ENCODE measurements around the gene NDUFV2. TPM values are rescaled to one million over a fixed set of nuclear protein-coding genes. Genes with fewer than 3 reads are reported as not detected.

NDUFV2 gene
- total and polyA plus RNA-seq, 2 of the 13 experiments (the other 11 are each of a cell fraction or from before 2014, with no cell fraction given): 216 to 299 TPM

DNA sequence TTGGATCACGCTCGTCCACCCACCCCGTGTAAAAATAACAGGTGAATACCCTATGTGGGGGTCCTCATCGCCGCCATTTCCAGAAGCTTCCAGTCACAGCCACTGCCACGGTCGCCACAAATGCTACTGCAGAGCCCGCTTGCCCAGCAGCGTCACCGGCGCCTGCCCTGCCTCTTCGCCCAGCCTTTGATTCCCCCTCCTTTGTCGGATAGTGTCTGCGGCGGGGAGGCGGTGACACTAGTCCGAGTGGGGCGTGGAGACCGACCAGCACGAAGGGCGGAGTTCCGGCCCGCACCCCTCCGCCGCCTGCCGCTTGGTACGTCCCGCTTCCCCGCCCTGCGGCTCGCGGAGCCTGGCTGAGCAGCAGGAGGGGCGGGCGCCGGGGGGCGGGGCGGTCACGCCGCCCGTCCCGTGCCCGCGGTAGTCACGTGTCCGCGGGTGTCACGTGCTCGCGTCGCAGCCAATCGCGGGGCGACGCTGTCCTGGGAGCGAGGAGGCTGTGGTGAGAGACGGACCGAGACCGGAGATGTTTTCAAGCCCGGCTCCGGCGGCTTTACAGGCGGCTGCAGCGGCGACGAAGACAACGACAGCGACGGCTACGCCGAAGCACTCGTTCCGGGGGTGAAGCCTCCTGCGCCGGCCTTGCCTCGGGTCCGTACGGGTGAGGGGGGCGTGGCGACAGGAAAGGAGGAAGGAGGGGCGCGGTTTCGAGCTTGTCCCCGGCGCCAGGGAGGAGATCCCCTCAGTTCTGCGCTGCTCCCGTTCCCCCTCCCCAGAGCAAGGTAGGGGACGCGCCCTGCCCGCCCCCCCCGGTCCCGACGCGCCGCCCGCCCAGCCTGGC lies 34.0 kb downstream of the NDUFV2 start, which contains the start of gene ANKRD12 (continued):
- TF ChIP-seq ZNF781 (CRISPR knock-in tag; IDR thresholded peaks at IDR 0.05; ENCODE audit: borderline replicate concordance, not compliant biosample characterization) (no peak), GTF2F1 (IDR thresholded peaks at IDR 0.05; ENCODE audit: low read length) (no peak), SNAPC2 (CRISPR knock-in tag; IDR thresholded peaks at IDR 0.05) (no peak), RBM22 (optimal IDR thresholded peaks at IDR 0.05; ENCODE audit: low read length) (peak; percentile 4), RBFOX2 (IDR thresholded peaks at IDR 0.05; ENCODE audit: low read depth, low read length) (peak; percentile 92), HNRNPL (IDR thresholded peaks at IDR 0.05; ENCODE audit: low read depth, low read length) (no peak), ZNF615 (CRISPR knock-in tag; IDR thresholded peaks at IDR 0.05; ENCODE audit: borderline replicate concordance) (0 out of 2 replicates have a peak, but pooled peaks have one; percentile 15), ZBTB42 (CRISPR knock-in tag; IDR thresholded peaks at IDR 0.05) (no peak), ZNF430 (CRISPR knock-in tag; IDR thresholded peaks at IDR 0.05) (no peak; the same call in 1 of the 2 replicates), PCBP2 (optimal IDR thresholded peaks at IDR 0.05; ENCODE audit: low read depth, low read length, poor library complexity, severe bottlenecking) (no peak)
- TF ChIP-seq, protein P1, sequence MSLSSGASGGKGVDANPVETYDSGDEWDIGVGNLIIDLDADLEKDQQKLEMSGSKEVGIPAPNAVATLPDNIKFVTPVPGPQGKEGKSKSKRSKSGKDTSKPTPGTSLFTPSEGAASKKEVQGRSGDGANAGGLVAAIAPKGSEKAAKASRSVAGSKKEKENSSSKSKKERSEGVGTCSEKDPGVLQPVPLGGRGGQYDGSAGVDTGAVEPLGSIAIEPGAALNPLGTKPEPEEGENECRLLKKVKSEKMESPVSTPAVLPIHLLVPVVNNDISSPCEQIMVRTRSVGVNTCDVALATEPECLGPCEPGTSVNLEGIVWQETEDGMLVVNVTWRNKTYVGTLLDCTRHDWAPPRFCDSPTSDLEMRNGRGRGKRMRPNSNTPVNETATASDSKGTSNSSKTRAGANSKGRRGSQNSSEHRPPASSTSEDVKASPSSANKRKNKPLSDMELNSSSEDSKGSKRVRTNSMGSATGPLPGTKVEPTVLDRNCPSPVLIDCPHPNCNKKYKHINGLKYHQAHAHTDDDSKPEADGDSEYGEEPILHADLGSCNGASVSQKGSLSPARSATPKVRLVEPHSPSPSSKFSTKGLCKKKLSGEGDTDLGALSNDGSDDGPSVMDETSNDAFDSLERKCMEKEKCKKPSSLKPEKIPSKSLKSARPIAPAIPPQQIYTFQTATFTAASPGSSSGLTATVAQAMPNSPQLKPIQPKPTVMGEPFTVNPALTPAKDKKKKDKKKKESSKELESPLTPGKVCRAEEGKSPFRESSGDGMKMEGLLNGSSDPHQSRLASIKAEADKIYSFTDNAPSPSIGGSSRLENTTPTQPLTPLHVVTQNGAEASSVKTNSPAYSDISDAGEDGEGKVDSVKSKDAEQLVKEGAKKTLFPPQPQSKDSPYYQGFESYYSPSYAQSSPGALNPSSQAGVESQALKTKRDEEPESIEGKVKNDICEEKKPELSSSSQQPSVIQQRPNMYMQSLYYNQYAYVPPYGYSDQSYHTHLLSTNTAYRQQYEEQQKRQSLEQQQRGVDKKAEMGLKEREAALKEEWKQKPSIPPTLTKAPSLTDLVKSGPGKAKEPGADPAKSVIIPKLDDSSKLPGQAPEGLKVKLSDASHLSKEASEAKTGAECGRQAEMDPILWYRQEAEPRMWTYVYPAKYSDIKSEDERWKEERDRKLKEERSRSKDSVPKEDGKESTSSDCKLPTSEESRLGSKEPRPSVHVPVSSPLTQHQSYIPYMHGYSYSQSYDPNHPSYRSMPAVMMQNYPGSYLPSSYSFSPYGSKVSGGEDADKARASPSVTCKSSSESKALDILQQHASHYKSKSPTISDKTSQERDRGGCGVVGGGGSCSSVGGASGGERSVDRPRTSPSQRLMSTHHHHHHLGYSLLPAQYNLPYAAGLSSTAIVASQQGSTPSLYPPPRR (CRISPR knock-in tag; IDR thresholded peaks at IDR 0.05; ENCODE audit: borderline replicate concordance): peak; percentile 44
- TF ChIP-seq, protein P2, sequence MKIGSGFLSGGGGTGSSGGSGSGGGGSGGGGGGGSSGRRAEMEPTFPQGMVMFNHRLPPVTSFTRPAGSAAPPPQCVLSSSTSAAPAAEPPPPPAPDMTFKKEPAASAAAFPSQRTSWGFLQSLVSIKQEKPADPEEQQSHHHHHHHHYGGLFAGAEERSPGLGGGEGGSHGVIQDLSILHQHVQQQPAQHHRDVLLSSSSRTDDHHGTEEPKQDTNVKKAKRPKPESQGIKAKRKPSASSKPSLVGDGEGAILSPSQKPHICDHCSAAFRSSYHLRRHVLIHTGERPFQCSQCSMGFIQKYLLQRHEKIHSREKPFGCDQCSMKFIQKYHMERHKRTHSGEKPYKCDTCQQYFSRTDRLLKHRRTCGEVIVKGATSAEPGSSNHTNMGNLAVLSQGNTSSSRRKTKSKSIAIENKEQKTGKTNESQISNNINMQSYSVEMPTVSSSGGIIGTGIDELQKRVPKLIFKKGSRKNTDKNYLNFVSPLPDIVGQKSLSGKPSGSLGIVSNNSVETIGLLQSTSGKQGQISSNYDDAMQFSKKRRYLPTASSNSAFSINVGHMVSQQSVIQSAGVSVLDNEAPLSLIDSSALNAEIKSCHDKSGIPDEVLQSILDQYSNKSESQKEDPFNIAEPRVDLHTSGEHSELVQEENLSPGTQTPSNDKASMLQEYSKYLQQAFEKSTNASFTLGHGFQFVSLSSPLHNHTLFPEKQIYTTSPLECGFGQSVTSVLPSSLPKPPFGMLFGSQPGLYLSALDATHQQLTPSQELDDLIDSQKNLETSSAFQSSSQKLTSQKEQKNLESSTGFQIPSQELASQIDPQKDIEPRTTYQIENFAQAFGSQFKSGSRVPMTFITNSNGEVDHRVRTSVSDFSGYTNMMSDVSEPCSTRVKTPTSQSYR (CRISPR knock-in tag; IDR thresholded peaks at IDR 0.05; ENCODE audit: borderline replicate concordance): peak; percentile 57; the same call in 1 of the 2 replicates
- TF ChIP-seq, protein P3, sequence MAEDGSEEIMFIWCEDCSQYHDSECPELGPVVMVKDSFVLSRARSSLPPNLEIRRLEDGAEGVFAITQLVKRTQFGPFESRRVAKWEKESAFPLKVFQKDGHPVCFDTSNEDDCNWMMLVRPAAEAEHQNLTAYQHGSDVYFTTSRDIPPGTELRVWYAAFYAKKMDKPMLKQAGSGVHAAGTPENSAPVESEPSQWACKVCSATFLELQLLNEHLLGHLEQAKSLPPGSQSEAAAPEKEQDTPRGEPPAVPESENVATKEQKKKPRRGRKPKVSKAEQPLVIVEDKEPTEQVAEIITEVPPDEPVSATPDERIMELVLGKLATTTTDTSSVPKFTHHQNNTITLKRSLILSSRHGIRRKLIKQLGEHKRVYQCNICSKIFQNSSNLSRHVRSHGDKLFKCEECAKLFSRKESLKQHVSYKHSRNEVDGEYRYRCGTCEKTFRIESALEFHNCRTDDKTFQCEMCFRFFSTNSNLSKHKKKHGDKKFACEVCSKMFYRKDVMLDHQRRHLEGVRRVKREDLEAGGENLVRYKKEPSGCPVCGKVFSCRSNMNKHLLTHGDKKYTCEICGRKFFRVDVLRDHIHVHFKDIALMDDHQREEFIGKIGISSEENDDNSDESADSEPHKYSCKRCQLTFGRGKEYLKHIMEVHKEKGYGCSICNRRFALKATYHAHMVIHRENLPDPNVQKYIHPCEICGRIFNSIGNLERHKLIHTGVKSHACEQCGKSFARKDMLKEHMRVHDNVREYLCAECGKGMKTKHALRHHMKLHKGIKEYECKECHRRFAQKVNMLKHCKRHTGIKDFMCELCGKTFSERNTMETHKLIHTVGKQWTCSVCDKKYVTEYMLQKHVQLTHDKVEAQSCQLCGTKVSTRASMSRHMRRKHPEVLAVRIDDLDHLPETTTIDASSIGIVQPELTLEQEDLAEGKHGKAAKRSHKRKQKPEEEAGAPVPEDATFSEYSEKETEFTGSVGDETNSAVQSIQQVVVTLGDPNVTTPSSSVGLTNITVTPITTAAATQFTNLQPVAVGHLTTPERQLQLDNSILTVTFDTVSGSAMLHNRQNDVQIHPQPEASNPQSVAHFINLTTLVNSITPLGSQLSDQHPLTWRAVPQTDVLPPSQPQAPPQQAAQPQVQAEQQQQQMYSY (CRISPR knock-in tag; IDR thresholded peaks at IDR 0.05): no peak
- TF ChIP-seq, protein P4, sequence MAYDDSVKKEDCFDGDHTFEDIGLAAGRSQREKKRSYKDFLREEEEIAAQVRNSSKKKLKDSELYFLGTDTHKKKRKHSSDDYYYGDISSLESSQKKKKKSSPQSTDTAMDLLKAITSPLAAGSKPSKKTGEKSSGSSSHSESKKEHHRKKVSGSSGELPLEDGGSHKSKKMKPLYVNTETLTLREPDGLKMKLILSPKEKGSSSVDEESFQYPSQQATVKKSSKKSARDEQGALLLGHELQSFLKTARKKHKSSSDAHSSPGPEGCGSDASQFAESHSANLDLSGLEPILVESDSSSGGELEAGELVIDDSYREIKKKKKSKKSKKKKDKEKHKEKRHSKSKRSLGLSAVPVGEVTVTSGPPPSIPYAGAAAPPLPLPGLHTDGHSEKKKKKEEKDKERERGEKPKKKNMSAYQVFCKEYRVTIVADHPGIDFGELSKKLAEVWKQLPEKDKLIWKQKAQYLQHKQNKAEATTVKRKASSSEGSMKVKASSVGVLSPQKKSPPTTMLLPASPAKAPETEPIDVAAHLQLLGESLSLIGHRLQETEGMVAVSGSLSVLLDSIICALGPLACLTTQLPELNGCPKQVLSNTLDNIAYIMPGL (CRISPR knock-in tag; IDR thresholded peaks at IDR 0.05; ENCODE audit: borderline replicate concordance in 1 of 2, low read depth in 1 of 2): peak; percentile 67 to 87; a peak in 3 of 4 replicates
